GM23248 (cell line): Measurements from ENCODE around the gene PDGFB. TPM values are rescaled to one million over a fixed set of nuclear protein-coding genes. Genes with fewer than 3 reads are reported as not detected.

Source experiments
- DNase-seq: peaks from one replicate; pipeline ENCODE4 v3.0.0-alpha.2; 2015
- H2AFZ ChIP-seq: fragments of 200-600 bp; sonication (generic); 2 replicates; pipeline ENCODE4 v1.6.1; 2016; ENCODE audit warnings: antibody characterized with exemption
- H3F3A ChIP-seq: fragments of 200-600 bp; sonication (generic); 2 replicates; pipeline ENCODE4 v1.6.1; 2016; ENCODE audit warnings: mild to moderate bottlenecking, antibody characterized with exemption, mixed run types; ENCODE audit not compliant: insufficient read depth
- H3K27ac ChIP-seq: fragments of 200-600 bp; sonication (generic); 2 replicates; pipeline ENCODE4 v1.5.1; 2016; ENCODE audit warnings: mild to moderate bottlenecking
- H3K27me3 ChIP-seq: fragments of 200-600 bp; sonication (generic); replicated peaks from 2 replicates; pipeline ENCODE4 v1.6.1; 2016; ENCODE audit warnings: mild to moderate bottlenecking; ENCODE audit not compliant: insufficient read depth
- H3K36me3 ChIP-seq: fragments of 200-600 bp; sonication (generic); 2 replicates; pipeline ENCODE4 v1.6.1; 2016; ENCODE audit warnings: low read depth, mild to moderate bottlenecking
- H3K4me1 ChIP-seq: fragments of 200-600 bp; sonication (generic); 2 replicates; pipeline ENCODE4 v1.6.1; 2016; ENCODE audit warnings: mild to moderate bottlenecking; ENCODE audit not compliant: insufficient read depth
- H3K4me2 ChIP-seq: fragments of 200-600 bp; sonication (generic); one replicate; pipeline ENCODE4 v1.6.1; 2016; ENCODE audit warnings: mild to moderate bottlenecking; ENCODE audit not compliant: unreplicated experiment
- H3K4me3 ChIP-seq: fragments of 200-600 bp; sonication (generic); 2 replicates; pipeline ENCODE4 v1.5.1; 2016; ENCODE audit warnings: mild to moderate bottlenecking
- H3K79me2 ChIP-seq: fragments of 200-600 bp; sonication (generic); 2 replicates; pipeline ENCODE4 v1.6.1; 2016; ENCODE audit warnings: mild to moderate bottlenecking; ENCODE audit not compliant: insufficient read depth
- H3K9ac ChIP-seq: fragments of 200-600 bp; sonication (generic); 2 replicates; pipeline ENCODE4 v1.6.1; 2016; ENCODE audit warnings: mild to moderate bottlenecking
- H3K9me2 ChIP-seq: fragments of 200-600 bp; sonication (generic); 2 replicates; pipeline ENCODE4 v1.6.1; 2016; ENCODE audit warnings: mixed run types, mild to moderate bottlenecking, moderate library complexity; ENCODE audit not compliant: insufficient read depth
- H3K9me3 ChIP-seq: fragments of 200-600 bp; sonication (generic); one replicate; pipeline ENCODE4 v1.6.1; 2017; ENCODE audit warnings: low read depth
- H4K20me1 ChIP-seq: fragments of 200-600 bp; sonication (generic); 2 replicates; pipeline ENCODE4 v1.6.0; 2016; ENCODE audit not compliant: insufficient read depth
- EZH2 ChIP-seq: fragments of 200-600 bp; sonication (generic); IDR thresholded peaks from 2 replicates; pipeline ENCODE4 v1.6.1; 2018; ENCODE audit warnings: antibody characterized with exemption, mild to moderate bottlenecking; ENCODE audit not compliant: insufficient read depth, poor library complexity, severe bottlenecking
- EZH2phosphoT487 ChIP-seq: fragments of 200-600 bp; sonication (generic); IDR thresholded peaks from 2 replicates; pipeline ENCODE4 v1.6.1; 2018; ENCODE audit warnings: antibody characterized with exemption, moderate library complexity, mild to moderate bottlenecking, low read depth; ENCODE audit not compliant: insufficient read depth
- WGBS, 2 experiments: methylation state at CpG; one replicate each; pipeline ENCODE4 v1.1.6; 2015 to 2017; ENCODE audit warnings: low lambda C conversion rate in 2 of 2, low coverage in 1 of 2; ENCODE audit errors: missing lambda C conversion rate in 2 of 2; 5-methylcytosine and 5-hydroxymethylcytosine counted together
- in situ Hi-C: fragments of 300-500 bp; cut with MboI; formaldehyde crosslinking; loops from 2 replicates; pipeline ENCODE4 v1.15.0; 2020
- polyA plus RNA-seq: library from polyadenylated mRNA; unstranded; fragments of >200 nt; fragmentation: Nextera tagmentation; extraction: Ambion mirVana; gene quantifications from 2 replicates; pipeline ENCODE4 v1.2.1, GENCODE V29; 2016
- total RNA-seq: library from RNA; depleted of rRNA; stranded (reverse); fragments of >200 nt; shearing (Covaris generic); gene quantifications from 2 replicates; pipeline ENCODE4 v1.2.3, GENCODE V29; 2014

Gene PDGFB
- total and polyA plus RNA-seq, 2 experiments from 2014 or later: 0.14 TPM; not detected in 1

DNA sequence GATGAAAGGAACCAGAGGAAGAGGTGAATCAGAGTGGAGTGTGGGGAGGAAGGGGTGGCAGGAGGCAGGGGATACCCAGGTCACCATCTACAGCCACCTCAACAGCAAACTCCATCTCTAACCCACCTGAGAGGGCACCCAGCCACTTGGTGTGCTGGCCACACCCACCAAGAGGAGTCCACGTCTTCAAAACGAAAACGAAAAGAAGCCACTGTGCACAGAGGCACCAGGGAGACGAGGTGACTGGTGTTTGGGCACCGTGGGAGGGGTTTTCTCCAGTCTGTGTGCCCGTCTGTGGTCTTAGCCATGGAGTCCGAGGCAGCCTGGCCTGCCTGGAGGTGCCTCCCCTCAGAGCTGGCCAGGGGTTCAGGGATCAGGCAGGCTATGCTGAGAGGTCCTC is 20.2 kb downstream of the PDGFB start:
- no peak overlapping the region for H3K4me2 ChIP-seq
- H3K9ac ChIP-seq: no peak overlapping the region
- no peak for DNase-seq
- H3K4me3 ChIP-seq: no peak overlapping the region
- no peaks in the 10 kb centered on the region for H4K20me1 ChIP-seq
- H2AFZ ChIP-seq: no peak overlapping the region
- no peaks in the 10 kb centered on the region for H3K9me3 ChIP-seq
- H3K36me3 ChIP-seq: no peaks in the 10 kb centered on the region
- WGBS, 2 experiments: 60 to 73% methylated on average over 7 of the region's 7 CpGs
- H3K9me2 ChIP-seq: no peaks in the 10 kb centered on the region
- no peaks in the 10 kb centered on the region for H3K79me2 ChIP-seq
- no peak for TF ChIP-seq EZH2phosphoT487
- in situ Hi-C loops: no loop called here
- no peaks in the 10 kb centered on the region for H3K27me3 ChIP-seq
- H3K4me1 ChIP-seq: peaks cover 4% of the 10 kb centered on the region
- H3K27ac ChIP-seq: no peak overlapping the region
- H3F3A ChIP-seq: no peaks in the 10 kb centered on the region

DNA sequence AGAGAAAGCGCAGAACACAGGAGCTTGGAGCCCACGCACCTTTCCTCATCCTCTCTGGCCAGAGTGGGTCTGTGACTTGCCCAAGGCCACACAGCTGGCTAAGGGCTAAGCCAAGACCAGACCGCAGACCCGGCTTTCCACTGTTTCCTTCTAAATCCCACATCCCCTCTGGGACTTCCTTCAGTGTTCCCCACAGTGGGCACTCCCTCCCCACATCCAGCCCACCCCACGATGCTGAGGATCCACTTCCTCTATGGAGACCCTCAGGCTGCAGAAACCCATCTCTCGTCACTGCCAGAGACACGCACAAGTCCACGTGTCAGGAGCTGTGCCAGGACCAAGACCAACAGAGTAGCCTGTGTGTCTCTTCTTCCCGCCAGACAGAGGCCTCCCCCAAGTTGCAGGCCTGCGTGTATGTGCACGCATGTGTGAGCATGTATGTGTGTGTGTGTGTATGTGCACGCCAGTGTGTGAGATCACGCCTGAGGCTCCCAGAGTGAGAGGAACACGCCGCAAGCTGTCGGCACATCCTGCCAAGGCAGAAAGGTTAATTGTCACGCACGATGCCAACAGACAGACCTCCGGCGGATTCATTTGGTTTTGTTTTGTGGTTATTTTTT is 21.6 kb downstream of the PDGFB start:
- TF ChIP-seq EZH2phosphoT487 (no peak), EZH2 (no peak)
- no peaks in the 10 kb centered on the region for H3K9me3 ChIP-seq
- H4K20me1 ChIP-seq: no peaks in the 10 kb centered on the region
- H3K4me1 ChIP-seq: peaks cover 4% of the 10 kb centered on the region
- 86 to 89% methylated on average over 20 of the region's 20 CpGs for WGBS, 2 experiments
- no peak overlapping the region for H3K27ac ChIP-seq
- no peaks in the 10 kb centered on the region for H3K36me3 ChIP-seq
- H2AFZ ChIP-seq: no peak overlapping the region
- no peak for DNase-seq
- no peaks in the 10 kb centered on the region for H3K9me2 ChIP-seq
- H3K4me2 ChIP-seq: no peak overlapping the region
- in situ Hi-C loops: no loop called here
- H3K27me3 ChIP-seq: no peaks in the 10 kb centered on the region
- no peaks in the 10 kb centered on the region for H3F3A ChIP-seq
- H3K79me2 ChIP-seq: no peaks in the 10 kb centered on the region
- no peak overlapping the region for H3K4me3 ChIP-seq
- H3K9ac ChIP-seq: no peak overlapping the region

DNA sequence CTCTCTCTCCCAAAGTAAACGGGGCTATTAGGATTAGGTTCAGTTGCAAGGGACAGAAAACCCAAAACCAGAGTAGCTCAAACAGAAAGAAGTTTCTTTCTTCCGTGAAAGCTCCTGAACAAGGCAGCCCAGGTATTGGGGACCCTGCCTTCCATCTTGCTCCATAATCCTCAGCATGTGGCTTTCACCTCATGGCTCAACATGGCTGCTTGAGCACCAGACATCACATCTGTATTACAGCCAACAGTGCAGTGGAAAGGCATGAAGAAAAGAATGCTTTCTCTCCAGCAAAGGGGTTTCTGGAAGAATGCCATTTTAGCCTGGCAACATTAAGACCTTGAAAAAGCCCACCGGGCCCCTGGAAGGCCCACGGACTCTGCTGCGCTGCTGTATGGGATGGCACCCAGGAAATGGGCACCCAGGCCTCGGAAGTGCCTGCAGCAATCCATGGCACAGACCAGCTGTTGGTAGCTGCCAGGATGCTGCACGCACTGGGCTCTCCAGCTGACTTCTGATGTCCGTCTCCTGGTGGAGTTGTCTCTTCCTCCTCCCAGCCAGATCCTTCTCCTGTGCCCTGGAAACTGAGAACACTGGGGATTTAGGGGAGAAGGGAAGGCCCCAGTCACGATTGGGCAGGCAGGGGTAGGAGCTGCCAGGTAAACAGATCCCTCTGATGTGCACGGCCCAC is 22.6 kb downstream of the PDGFB start:
- Histone ChIP-seq H3K9ac (no peak overlapping the region), H3K4me3 (no peak overlapping the region)

DNA sequence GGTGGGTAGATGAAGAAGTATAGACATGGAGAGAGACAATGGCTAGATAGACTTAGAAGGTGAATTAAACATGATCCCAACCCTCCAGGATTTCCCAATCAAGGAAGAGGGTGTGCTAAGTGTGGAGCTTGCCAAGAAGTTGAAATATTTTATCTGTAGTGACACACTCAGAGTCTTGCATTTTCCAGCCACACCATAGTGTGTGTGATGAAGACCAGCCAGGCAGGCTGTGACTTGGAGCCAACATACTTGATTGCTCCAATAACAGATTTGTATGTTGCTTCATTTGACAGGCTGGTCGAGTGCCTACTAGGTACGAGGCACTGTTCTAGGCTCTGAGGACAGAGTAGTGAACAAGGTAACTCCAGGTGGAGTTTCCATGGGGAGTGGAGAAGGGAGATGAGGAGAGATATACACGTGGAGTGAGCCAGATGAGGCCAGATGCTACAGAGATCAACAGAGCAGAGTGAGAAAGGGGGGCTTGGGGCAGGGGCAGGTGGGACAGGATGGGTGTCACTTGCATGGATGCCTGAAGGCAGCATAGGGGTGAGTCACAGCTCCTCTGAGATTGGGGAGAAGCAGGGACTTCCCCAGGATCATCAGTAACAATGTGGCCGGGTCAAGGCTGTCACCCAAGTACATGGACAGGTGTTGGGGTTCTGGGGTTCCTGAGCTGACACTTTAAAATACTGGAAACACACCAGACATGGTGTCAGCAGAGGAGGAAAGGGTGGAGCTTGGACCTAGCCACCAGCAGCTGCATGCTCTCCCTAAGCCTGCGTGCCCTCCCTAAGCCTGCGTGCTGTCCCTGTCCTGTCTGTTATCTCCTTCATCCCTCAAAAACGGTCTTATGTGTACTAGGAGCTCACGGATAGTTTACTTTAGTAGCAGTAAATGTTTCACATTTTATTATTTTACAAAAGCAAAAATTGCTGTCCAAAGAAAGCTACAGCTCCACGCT is 23.6 kb downstream of the PDGFB start:
- Histone ChIP-seq H4K20me1 (no peaks in the 10 kb centered on the region), H3K27ac (no peak overlapping the region), H3K36me3 (no peaks in the 10 kb centered on the region), H3K79me2 (no peaks in the 10 kb centered on the region), H3K27me3 (no peaks in the 10 kb centered on the region), H3K9ac (no peak overlapping the region), H3K9me2 (no peaks in the 10 kb centered on the region), H3K4me1 (peaks cover 4% of the 10 kb centered on the region), H3K4me3 (no peak overlapping the region), H3K9me3 (no peaks in the 10 kb centered on the region), H2AFZ (no peak overlapping the region), H3K4me2 (no peak overlapping the region), H3F3A (no peaks in the 10 kb centered on the region)
- peak; percentile 69 for DNase-seq
- in situ Hi-C loops: no loop called here
- WGBS, 2 experiments: 57 to 60% methylated on average over 9 of the region's 9 CpGs
- TF ChIP-seq EZH2phosphoT487 (no peak), EZH2 (no peak)

More for the DNA sequence above, 22.6 kb downstream of the PDGFB start:
- Histone ChIP-seq H3K4me2 (no peak overlapping the region), H3K4me1 (peaks cover 4% of the 10 kb centered on the region), H3K9me2 (no peaks in the 10 kb centered on the region), H3F3A (no peaks in the 10 kb centered on the region), H3K79me2 (no peaks in the 10 kb centered on the region), H3K36me3 (no peaks in the 10 kb centered on the region), H3K27me3 (no peaks in the 10 kb centered on the region), H2AFZ (no peak overlapping the region), H4K20me1 (no peaks in the 10 kb centered on the region), H3K9me3 (no peaks in the 10 kb centered on the region), H3K27ac (no peak overlapping the region)
- WGBS, 2 experiments: 89 to 90% methylated on average over 10 of the region's 10 CpGs
- in situ Hi-C loops: no loop called here
- no peak for TF ChIP-seq EZH2phosphoT487
- no peak for TF ChIP-seq EZH2
- no peak for DNase-seq
